ENCODE results near the gene SPNS2. TPM values are rescaled to one million over a fixed set of nuclear protein-coding genes. Genes with fewer than 3 reads are reported as not detected.

The SPNS2 gene
- total RNA-seq, 1 donor from 2014 or later: 67.0 TPM

GRCh38 chr17:4490109-4490591 is 8.5 kb upstream of the SPNS2 start:
- DNase-seq (no peak), ATAC-seq (no peak)
- intact Hi-C loops (cut with DNase I): no loop called here
- Histone ChIP-seq H3K4me3 (no peak overlapping the region), H3K4me1 (peaks cover 3% of the 10 kb centered on the region), H3K36me3 (no peaks in the 10 kb centered on the region), H3K27me3 (no peaks in the 10 kb centered on the region), H3K9me3 (no peaks in the 10 kb centered on the region), H3K27ac (peak overlapping the region; percentile 63)
- TF ChIP-seq CTCF (IDR thresholded peaks at IDR 0.05): no peak

- H3K4me1 ChIP-seq: peaks cover 3% of the 10 kb centered on the region
- no peak for DNase-seq
- no peaks in the 10 kb centered on the region for H3K36me3 ChIP-seq
- no peaks in the 10 kb centered on the region for H3K27me3 ChIP-seq
- peak; percentile 45 for ATAC-seq
- no peaks in the 10 kb centered on the region for H3K9me3 ChIP-seq
- no peak overlapping the region for H3K4me3 ChIP-seq
- TF ChIP-seq CTCF (IDR thresholded peaks at IDR 0.05): no peak
- intact Hi-C loops (cut with DNase I): no loop called here
- H3K27ac ChIP-seq: no peak overlapping the region
These were observed 8.0 kb upstream of the SPNS2 start for GRCh38 chr17:4490637-4491061.

GRCh38 chr17:4492721-4493561 is 5.7 kb upstream of the SPNS2 start:
- intact Hi-C loops (cut with DNase I): no loop called here
- DNase-seq: no peak

GRCh38 chr17:4497101-4497824 is 1.4 kb upstream of the SPNS2 start:
- H3K4me3 ChIP-seq: no peak overlapping the region
- peaks cover 16% of the 10 kb centered on the region for H3K27me3 ChIP-seq
- no peak overlapping the region for H3K27ac ChIP-seq
- TF ChIP-seq CTCF (IDR thresholded peaks at IDR 0.05): no peak
- no peak for ATAC-seq
- no peaks in the 10 kb centered on the region for H3K9me3 ChIP-seq
- intact Hi-C loops (cut with DNase I): no loop called here
- no peak for DNase-seq
- H3K4me1 ChIP-seq: peaks cover 18% of the 10 kb centered on the region
- no peaks in the 10 kb centered on the region for H3K36me3 ChIP-seq

More at GRCh38 chr17:4492721-4493561, 5.7 kb upstream of the SPNS2 start:
- no peaks in the 10 kb centered on the region for H3K9me3 ChIP-seq
- ATAC-seq: peak; percentile 19
- H3K27ac ChIP-seq: no peak overlapping the region
- H3K4me1 ChIP-seq: peaks cover 5% of the 10 kb centered on the region
- H3K4me3 ChIP-seq: no peak overlapping the region
- no peaks in the 10 kb centered on the region for H3K27me3 ChIP-seq
- TF ChIP-seq CTCF (IDR thresholded peaks at IDR 0.05): no peak
- H3K36me3 ChIP-seq: no peaks in the 10 kb centered on the region

GRCh38 chr17:4499431-4500190 is 930 bp downstream of the SPNS2 start:
- H3K36me3 ChIP-seq: no peaks in the 10 kb centered on the region
- peaks cover 39% of the 10 kb centered on the region for H3K4me1 ChIP-seq
- DNase-seq: no peak
- H3K27me3 ChIP-seq: peaks cover 27% of the 10 kb centered on the region
- H3K9me3 ChIP-seq: no peaks in the 10 kb centered on the region
- peak; percentile 45 for ATAC-seq
- TF ChIP-seq CTCF (IDR thresholded peaks at IDR 0.05): no peak
- H3K27ac ChIP-seq: peak overlapping the region; percentile 31
- intact Hi-C loops (cut with DNase I): no loop called here
- peak overlapping the region; percentile 55 for H3K4me3 ChIP-seq
